Measurements from ENCODE around the gene DSN1. TPM values are rescaled to one million over a fixed set of nuclear protein-coding genes. Genes with fewer than 3 reads are reported as not detected.

The DSN1 gene
- total and polyA plus RNA-seq, 2 experiments from 2014 or later = 19.4 to 26.4 TPM

GRCh38 chr20:36741072-36741471 is 32.5 kb downstream of the DSN1 start:
- ATAC-seq = no peak
- Histone ChIP-seq H3K9me2 (ENCODE audit: insufficient read depth) (no peaks in the 10 kb centered on the region), H3K4me3 (no peak overlapping the region), H3K27ac (ENCODE audit: low read depth) (no peak overlapping the region), H3K79me2 (replicated peaks; ENCODE audit: insufficient read depth) (peaks cover 23% of the 10 kb centered on the region), H3K27me3 (ENCODE audit: insufficient read depth) (no peaks in the 10 kb centered on the region; the same call in 1 of the 2 replicates), H4K20me1 (replicated peaks; ENCODE audit: insufficient read depth) (peaks cover 4% of the 10 kb centered on the region; the same call in 1 of the 2 replicates), H3K4me2 (no peak overlapping the region), H3K36me3 (ENCODE audit: insufficient read depth) (no peaks in the 10 kb centered on the region), H2AFZ (no peak overlapping the region), H3F3A (replicated peaks; ENCODE audit: low read depth) (peaks cover 11% of the 10 kb centered on the region; the same call in 1 of the 2 replicates), H3K4me1 (ENCODE audit: insufficient read depth) (peaks cover 23% of the 10 kb centered on the region)
- TF ChIP-seq STAT1 (IDR thresholded peaks at IDR 0.05; ENCODE audit: unreplicated experiment) = no peak
- no peak for TF ChIP-seq EZH2phosphoT487 (IDR thresholded peaks at IDR 0.05; ENCODE audit: unreplicated experiment)
- TF ChIP-seq, protein P1, sequence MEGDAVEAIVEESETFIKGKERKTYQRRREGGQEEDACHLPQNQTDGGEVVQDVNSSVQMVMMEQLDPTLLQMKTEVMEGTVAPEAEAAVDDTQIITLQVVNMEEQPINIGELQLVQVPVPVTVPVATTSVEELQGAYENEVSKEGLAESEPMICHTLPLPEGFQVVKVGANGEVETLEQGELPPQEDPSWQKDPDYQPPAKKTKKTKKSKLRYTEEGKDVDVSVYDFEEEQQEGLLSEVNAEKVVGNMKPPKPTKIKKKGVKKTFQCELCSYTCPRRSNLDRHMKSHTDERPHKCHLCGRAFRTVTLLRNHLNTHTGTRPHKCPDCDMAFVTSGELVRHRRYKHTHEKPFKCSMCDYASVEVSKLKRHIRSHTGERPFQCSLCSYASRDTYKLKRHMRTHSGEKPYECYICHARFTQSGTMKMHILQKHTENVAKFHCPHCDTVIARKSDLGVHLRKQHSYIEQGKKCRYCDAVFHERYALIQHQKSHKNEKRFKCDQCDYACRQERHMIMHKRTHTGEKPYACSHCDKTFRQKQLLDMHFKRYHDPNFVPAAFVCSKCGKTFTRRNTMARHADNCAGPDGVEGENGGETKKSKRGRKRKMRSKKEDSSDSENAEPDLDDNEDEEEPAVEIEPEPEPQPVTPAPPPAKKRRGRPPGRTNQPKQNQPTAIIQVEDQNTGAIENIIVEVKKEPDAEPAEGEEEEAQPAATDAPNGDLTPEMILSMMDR (conservative IDR thresholded peaks at IDR 0.05; ENCODE audit: low read depth in 2 of 2) = no peak
- TF ChIP-seq, protein P2, sequence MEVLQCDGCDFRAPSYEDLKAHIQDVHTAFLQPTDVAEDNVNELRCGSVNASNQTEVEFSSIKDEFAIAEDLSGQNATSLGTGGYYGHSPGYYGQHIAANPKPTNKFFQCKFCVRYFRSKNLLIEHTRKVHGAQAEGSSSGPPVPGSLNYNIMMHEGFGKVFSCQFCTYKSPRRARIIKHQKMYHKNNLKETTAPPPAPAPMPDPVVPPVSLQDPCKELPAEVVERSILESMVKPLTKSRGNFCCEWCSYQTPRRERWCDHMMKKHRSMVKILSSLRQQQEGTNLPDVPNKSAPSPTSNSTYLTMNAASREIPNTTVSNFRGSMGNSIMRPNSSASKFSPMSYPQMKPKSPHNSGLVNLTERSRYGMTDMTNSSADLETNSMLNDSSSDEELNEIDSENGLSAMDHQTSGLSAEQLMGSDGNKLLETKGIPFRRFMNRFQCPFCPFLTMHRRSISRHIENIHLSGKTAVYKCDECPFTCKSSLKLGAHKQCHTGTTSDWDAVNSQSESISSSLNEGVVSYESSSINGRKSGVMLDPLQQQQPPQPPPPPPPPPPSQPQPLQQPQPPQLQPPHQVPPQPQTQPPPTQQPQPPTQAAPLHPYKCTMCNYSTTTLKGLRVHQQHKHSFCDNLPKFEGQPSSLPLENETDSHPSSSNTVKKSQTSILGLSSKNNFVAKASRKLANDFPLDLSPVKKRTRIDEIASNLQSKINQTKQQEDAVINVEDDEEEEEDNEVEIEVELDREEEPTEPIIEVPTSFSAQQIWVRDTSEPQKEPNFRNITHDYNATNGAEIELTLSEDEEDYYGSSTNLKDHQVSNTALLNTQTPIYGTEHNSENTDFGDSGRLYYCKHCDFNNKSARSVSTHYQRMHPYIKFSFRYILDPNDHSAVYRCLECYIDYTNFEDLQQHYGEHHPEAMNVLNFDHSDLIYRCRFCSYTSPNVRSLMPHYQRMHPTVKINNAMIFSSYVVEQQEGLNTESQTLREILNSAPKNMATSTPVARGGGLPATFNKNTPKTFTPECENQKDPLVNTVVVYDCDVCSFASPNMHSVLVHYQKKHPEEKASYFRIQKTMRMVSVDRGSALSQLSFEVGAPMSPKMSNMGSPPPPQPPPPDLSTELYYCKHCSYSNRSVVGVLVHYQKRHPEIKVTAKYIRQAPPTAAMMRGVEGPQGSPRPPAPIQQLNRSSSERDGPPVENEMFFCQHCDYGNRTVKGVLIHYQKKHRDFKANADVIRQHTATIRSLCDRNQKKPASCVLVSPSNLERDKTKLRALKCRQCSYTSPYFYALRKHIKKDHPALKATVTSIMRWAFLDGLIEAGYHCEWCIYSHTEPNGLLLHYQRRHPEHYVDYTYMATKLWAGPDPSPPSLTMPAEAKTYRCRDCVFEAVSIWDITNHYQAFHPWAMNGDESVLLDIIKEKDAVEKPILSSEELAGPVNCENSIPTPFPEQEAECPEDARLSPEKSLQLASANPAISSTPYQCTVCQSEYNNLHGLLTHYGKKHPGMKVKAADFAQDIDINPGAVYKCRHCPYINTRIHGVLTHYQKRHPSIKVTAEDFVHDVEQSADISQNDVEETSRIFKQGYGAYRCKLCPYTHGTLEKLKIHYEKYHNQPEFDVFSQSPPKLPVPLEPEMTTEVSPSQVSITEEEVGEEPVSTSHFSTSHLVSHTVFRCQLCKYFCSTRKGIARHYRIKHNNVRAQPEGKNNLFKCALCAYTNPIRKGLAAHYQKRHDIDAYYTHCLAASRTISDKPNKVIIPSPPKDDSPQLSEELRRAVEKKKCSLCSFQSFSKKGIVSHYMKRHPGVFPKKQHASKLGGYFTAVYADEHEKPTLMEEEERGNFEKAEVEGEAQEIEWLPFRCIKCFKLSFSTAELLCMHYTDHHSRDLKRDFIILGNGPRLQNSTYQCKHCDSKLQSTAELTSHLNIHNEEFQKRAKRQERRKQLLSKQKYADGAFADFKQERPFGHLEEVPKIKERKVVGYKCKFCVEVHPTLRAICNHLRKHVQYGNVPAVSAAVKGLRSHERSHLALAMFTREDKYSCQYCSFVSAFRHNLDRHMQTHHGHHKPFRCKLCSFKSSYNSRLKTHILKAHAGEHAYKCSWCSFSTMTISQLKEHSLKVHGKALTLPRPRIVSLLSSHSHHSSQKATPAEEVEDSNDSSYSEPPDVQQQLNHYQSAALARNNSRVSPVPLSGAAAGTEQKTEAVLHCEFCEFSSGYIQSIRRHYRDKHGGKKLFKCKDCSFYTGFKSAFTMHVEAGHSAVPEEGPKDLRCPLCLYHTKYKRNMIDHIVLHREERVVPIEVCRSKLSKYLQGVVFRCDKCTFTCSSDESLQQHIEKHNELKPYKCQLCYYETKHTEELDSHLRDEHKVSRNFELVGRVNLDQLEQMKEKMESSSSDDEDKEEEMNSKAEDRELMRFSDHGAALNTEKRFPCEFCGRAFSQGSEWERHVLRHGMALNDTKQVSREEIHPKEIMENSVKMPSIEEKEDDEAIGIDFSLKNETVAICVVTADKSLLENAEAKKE (CRISPR knock-in tag; IDR thresholded peaks at IDR 0.05) = no peak
- no peak for TF ChIP-seq CREB1 (CRISPR knock-in tag; IDR thresholded peaks at IDR 0.05; ENCODE audit: low read depth)
- no peak for TF ChIP-seq POLR2AphosphoS5 (IDR thresholded peaks at IDR 0.05; ENCODE audit: low read depth)
- TF ChIP-seq JUNB (IDR thresholded peaks at IDR 0.05; ENCODE audit: unreplicated experiment) = no peak
- Mint-ChIP-seq H3K9me3 (no peaks in the 10 kb centered on the region), H3K27me3 (ENCODE audit: insufficient read depth, low read depth, poor library complexity) (peaks cover 3% of the 10 kb centered on the region), H3K36me3 (ENCODE audit: low read depth) (no peaks in the 10 kb centered on the region), H3K4me1 (peaks cover 21% of the 10 kb centered on the region), H3K4me3 (no peak overlapping the region), H3K27ac (no peak overlapping the region)
- no peak for DNase-seq (ENCODE audit: low spot score)
